Raji (cell line): Measurements from ENCODE around the gene KRT6A.

ENCODE experiments used
- POLR2A ChIP-seq: IDR thresholded peaks from 2 replicates; pipeline ENCODE4 v1.6.1; 2011; ENCODE audit warnings: low read depth, low read length, control low read depth; ENCODE audit not compliant: insufficient read depth

The KRT6A gene

GRCh38 chr12:52517005-52517835 is 24.2 kb upstream of the KRT6A start:
- no peak for TF ChIP-seq POLR2A

DNA sequence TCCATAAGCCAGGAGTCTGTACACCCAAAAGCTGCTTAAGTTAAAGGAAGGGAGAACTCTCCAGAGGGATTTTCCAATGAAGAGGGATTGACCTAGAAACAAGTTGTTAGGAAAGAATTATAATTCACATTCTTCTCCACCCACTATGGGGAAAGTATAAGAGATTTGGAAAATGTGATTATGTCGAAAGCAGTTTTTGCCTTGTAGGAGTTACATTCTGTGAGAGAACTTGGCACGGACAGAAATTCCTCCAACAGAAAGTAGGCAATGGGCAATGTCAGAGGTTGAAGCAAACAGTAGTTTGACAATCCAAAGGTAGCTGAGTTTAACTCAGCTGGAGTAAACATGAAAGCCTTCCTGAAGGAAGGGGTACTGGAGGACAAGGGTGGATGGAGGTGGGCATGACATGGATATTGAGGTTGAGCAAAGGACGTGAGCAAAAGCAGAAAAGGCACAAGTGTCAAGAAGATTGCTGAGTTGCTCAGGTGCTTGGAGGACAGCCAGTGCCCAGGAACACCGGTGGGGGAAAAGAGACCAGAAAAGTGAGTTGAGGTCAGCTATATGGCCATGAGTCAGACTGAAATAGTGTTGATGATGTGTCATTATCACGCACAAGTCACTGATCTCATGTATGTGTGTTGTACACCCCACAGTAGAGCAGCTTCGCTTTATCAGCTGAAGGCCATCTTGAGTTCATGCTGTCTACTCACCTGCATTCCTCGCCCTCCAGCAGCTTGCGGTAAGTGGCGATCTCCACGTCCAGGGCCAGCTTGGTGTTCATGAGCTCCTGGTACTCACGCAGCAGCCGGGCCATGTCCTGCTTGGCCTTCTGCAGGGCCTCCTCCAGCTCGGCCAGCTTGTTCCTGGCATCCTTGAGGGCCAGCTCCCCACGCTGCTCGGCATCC is 23.1 kb upstream of the KRT6A start:
- TF ChIP-seq POLR2A, result no peak

DNA sequence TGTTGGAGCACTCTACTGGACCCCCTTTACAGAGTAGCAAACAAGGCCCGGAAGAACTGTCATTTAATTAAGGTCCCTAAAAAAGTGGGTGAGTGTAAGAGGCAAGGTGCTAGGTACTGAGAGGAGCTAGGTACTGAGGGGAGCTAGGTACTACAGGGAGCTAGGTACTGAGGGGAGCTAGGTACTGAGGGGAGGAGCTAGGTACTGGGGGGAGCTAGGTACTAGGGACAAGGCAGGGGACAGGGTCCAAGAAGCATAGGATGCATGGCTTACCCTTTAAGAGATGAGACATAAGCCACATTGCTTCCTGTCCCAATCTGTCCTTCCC is 22.2 kb upstream of the KRT6A start:
- TF ChIP-seq POLR2A, result no peak

- no peak for TF ChIP-seq POLR2A
Measured at GRCh38 chr12:52514471-52515318, 21.6 kb upstream of the KRT6A start.

DNA sequence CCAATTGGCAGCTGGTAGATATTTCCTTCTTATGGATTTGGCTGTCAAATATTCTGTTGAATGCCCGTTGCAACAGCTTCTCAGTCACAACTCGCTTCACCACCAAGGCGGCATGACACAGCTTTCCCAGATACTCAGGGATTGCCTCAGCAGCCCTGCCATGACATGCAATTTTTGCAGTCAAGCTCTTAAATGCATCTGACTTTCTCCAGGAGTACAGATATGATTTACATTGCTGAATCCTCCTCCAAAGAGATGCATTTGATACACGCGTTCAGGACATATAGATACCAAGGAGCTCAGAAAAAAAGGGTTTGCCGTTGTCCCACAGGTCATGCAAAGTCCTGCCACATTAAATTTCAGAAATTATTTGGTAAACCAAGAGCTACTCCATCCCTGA is 20.7 kb upstream of the KRT6A start:
- TF ChIP-seq POLR2A, result no peak

DNA sequence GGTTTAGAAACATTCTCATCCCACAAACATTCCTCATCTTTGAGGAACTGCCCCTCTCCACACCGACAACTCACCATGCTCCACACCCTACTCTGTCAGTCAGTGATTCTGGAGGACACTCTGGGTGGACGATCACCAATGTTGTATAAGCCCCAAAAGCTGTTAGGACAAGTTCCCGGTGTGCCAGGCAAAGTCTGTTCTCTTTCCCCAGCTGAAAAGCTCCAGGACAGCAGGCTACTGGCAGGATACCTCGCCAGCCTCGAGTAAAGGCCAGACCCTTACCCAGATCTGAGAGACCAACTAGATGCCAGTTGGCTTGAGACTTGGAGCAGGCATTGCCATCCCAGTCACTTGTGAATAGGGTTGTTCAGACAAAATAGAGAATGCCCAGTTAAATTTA is 15.2 kb upstream of the KRT6A start:
- TF ChIP-seq POLR2A, result no peak

DNA sequence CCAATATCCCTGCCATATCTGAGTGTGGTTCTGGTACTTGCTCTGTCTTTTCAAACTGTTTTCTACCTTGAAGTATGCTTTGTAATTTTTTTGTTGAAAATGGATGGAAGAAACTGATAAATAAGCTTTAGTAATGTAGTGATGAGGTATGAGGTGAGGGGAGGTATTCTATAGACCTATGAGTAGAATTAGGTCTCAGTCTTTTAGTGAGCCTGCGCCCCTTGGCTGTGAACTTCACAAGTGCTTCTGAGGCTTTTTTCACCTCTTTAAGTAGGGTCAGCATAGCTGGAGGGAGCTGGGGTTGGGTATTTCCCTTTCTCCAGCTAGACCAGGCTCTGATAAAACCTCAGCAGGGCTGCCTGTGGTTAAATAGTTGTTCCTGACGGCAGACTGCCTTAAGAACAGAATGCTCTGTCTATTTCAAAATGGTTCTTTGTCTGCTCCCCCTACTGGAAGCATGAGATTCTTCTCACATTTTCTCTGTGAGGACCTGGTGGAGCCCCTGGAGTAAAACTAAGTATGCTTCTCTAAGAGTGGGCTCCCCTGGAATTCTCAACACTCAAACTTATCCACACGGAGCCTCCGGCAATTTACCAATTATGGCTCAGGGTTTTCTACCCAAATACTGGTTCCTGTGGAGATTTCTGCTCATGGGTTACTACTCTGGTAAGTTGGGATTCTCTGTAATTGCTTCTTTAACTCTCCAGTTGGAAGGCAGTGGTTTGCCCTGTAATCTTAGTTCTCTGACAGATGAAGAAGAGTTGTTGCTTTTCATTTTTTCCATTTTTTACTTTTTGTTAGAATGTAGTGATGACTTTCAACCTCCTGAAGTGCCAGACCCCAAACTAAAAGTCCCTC is 14.0 kb upstream of the KRT6A start:
- TF ChIP-seq POLR2A, result no peak

- TF ChIP-seq POLR2A, result no peak
Measured at GRCh38 chr12:52502877-52503276, 9.8 kb upstream of the KRT6A start.

GRCh38 chr12:52501490-52501889 is 8.4 kb upstream of the KRT6A start:
- no peak for TF ChIP-seq POLR2A

DNA sequence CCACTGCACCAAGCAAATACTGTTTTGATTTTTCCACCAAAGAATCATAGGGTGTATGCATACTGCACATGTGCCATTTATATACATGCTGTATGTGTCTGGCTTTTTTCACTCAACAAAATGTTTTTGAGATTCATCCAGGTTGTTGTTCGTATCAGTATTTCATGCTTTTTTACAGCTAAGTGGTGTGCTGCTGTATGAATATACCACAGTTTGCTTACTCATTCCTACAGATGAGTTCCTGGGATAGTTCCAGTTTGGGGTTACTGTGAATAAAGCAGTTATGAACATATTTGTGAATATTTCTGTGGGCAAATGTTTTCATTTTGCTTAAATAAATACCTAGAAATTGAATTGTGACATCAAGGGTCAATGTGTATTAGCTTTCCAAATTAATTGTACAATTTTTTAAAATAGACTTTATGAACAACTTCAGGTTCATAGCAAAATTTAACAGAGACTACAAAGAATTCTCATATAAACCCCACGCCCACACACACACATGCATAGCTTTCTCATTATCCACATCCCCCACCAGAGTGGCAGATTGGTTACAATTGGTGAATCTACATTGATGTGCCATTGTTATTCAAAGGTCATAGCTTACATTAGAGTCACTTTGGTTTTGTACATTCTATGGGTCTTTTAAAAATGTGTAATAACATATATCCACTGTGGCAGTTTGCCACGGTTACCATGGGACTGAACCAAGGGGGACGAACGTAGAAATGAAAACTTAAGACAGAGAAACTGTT is 6.9 kb upstream of the KRT6A start:
- no peak for TF ChIP-seq POLR2A

DNA sequence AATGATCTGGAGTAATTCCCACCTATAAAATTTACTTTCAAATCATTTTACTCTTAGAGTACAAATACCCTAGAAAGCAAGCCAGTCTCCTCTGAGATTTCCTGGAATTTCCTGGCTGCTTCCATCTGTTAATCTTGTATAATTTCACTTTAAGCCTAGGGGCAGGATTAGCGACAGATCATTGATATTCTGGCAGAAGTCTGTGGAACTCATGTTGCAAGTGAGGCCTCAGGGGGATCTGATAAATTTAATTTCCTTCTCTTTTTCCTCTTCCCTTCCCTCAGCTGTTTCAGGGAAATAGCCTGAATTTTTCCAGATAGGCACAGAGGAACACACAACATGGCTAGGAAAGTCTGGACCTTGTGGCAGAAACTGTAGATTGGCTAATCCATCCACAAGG is 5.9 kb upstream of the KRT6A start:
- no peak for TF ChIP-seq POLR2A

DNA sequence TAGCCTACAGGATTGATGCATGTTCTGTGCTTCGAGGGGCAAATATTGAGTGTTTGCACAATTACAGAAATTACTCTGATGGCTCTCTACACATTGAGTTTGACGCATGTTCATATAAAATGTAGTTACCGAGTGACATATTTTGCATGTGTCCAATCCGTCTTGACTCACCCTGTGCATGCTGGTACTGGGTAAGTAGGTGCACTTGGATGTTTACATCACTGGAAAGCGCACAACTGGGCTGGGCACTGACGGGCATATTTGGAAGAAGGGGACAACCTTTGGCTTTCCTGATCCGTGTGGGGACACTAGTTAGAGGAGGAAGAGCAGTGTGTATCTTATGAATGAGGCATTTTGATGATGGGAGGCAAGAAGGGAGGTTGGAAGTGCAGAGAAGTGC is 4.9 kb upstream of the KRT6A start:
- no peak for TF ChIP-seq POLR2A

GRCh38 chr12:52496590-52497071 is 3.6 kb upstream of the KRT6A start:
- TF ChIP-seq POLR2A, result no peak

- TF ChIP-seq POLR2A, result no peak
Measured at GRCh38 chr12:52496054-52496453, 3.0 kb upstream of the KRT6A start.

GRCh38 chr12:52495389-52495788 is 2.3 kb upstream of the KRT6A start:
- TF ChIP-seq POLR2A, result no peak
